Glutamatergic neuron (in vitro differentiated cells): ENCODE measurements around the gene ZSWIM3. TPM values are rescaled to one million over a fixed set of nuclear protein-coding genes. Genes with fewer than 3 reads are reported as not detected.

Experiments
- DNase-seq: peaks from one replicate; pipeline ENCODE4 v3.0.0; 2022
- H3K27ac Mint-ChIP-seq: one replicate; pipeline ENCODE4 v1.8.0; 2020; ENCODE audit warnings: mild to moderate bottlenecking, mixed read lengths, inconsistent platforms; ENCODE audit not compliant: unreplicated experiment
- H3K27me3 Mint-ChIP-seq: one replicate; pipeline ENCODE4 v1.8.0; 2020; ENCODE audit warnings: mild to moderate bottlenecking, moderate library complexity, mixed read lengths, inconsistent platforms; ENCODE audit not compliant: unreplicated experiment
- H3K36me3 Mint-ChIP-seq: one replicate; pipeline ENCODE4 v1.8.0; 2020; ENCODE audit warnings: mild to moderate bottlenecking, mixed read lengths, inconsistent platforms; ENCODE audit not compliant: unreplicated experiment
- H3K4me1 Mint-ChIP-seq: one replicate; pipeline ENCODE4 v1.8.0; 2020; ENCODE audit warnings: mild to moderate bottlenecking, low read depth, mixed read lengths, inconsistent platforms; ENCODE audit not compliant: unreplicated experiment
- H3K4me3 Mint-ChIP-seq: one replicate; pipeline ENCODE4 v1.8.0; 2020; ENCODE audit warnings: mild to moderate bottlenecking, mixed read lengths, inconsistent platforms; ENCODE audit not compliant: unreplicated experiment
- H3K9me3 Mint-ChIP-seq: one replicate; pipeline ENCODE4 v1.8.0; 2020; ENCODE audit warnings: mild to moderate bottlenecking, moderate library complexity, mixed read lengths, inconsistent platforms; ENCODE audit not compliant: unreplicated experiment
- CTCF ChIP-seq: fragments of 200-600 bp; sonication (generic); IDR thresholded peaks from one replicate; pipeline ENCODE4 v1.5.0; 2021; ENCODE audit not compliant: partially characterized antibody, unreplicated experiment
- total RNA-seq: library from RNA; stranded (reverse); fragmentation: NEBNext Ultra II Directional; extraction: Animal tissue kit (Norgen Biotek cat#: 25700); gene quantifications from one replicate; pipeline ENCODE4 v1.2.1, GENCODE V29; 2021; ENCODE audit not compliant: unreplicated experiment

ZSWIM3 gene
- total RNA-seq, 1 donor from 2014 or later, result 7.9 TPM

GRCh38 chr20:45859916-45860315 is 2.5 kb downstream of the ZSWIM3 start:
- H3K27me3 Mint-ChIP-seq, result peaks cover 5% of the 10 kb centered on the region
- no peak for DNase-seq
- H3K4me1 Mint-ChIP-seq, result peaks cover 4% of the 10 kb centered on the region
- H3K36me3 Mint-ChIP-seq, result no peaks in the 10 kb centered on the region
- no peak for TF ChIP-seq CTCF
- H3K4me3 Mint-ChIP-seq, result no peak overlapping the region
- peaks cover 4% of the 10 kb centered on the region for H3K9me3 Mint-ChIP-seq
- H3K27ac Mint-ChIP-seq, result no peak overlapping the region

GRCh38 chr20:45860560-45861220 is 3.3 kb downstream of the ZSWIM3 start:
- peaks cover 5% of the 10 kb centered on the region for H3K27me3 Mint-ChIP-seq
- H3K9me3 Mint-ChIP-seq, result peaks cover 4% of the 10 kb centered on the region
- no peak for TF ChIP-seq CTCF
- H3K36me3 Mint-ChIP-seq, result no peaks in the 10 kb centered on the region
- H3K27ac Mint-ChIP-seq, result no peak overlapping the region
- H3K4me1 Mint-ChIP-seq, result peaks cover 4% of the 10 kb centered on the region
- no peak for DNase-seq
- H3K4me3 Mint-ChIP-seq, result no peak overlapping the region

- Mint-ChIP-seq H3K36me3 (no peaks in the 10 kb centered on the region), H3K4me3 (no peak overlapping the region), H3K27ac (no peak overlapping the region), H3K9me3 (peaks cover 4% of the 10 kb centered on the region), H3K27me3 (peaks cover 5% of the 10 kb centered on the region), H3K4me1 (peaks cover 4% of the 10 kb centered on the region)
- DNase-seq, result no peak
- no peak for TF ChIP-seq CTCF
Measured at GRCh38 chr20:45861221-45862075, 4.0 kb downstream of the ZSWIM3 start.

- H3K27me3 Mint-ChIP-seq, result no peaks in the 10 kb centered on the region
- no peaks in the 10 kb centered on the region for H3K36me3 Mint-ChIP-seq
- H3K4me1 Mint-ChIP-seq, result no peaks in the 10 kb centered on the region
- DNase-seq, result no peak
- no peak overlapping the region for H3K27ac Mint-ChIP-seq
- H3K9me3 Mint-ChIP-seq, result no peaks in the 10 kb centered on the region
- no peak overlapping the region for H3K4me3 Mint-ChIP-seq
- TF ChIP-seq CTCF, result no peak
Measured at GRCh38 chr20:45863543-45864470, 6.4 kb downstream of the ZSWIM3 start.
